Left colon (tissue), 2 donors: ENCODE data around the gene RABL2B. TPM values are rescaled to one million over a fixed set of nuclear protein-coding genes. Genes with fewer than 3 reads are reported as not detected.
"Not testable (repeated sequence)": the region's sequence is repeated elsewhere in the genome, so short reads cannot be mapped to it uniquely, and the experiment has no call there.

ENCODE experiments used
- ATAC-seq: fragments of 200-7000 bp; cut with Tn5 transposase; one replicate; pipeline ENCODE4 v1.9.1; 2020; ENCODE audit warnings: mild to moderate bottlenecking, moderate library complexity
- DNase-seq, 2 donors: peaks; one replicate each; pipeline ENCODE4 v3.0.0-alpha.2; 2020
- intact Hi-C, 2 donors: fragments of 100-400 bp; cut with DNase I in 1 of 2; cut with micrococcal nuclease in 1 of 2; formaldehyde crosslinking; loops; one replicate each; pipeline versions ENCODE4 v1.11.2 to v1.14.0; 2022; cut with DNase I, micrococcal nuclease
- total RNA-seq, 2 donors: library from RNA; stranded (reverse); fragmentation: NEBNext Ultra II Directional; extraction: Animal tissue kit (Norgen Biotek cat#: 25700); gene quantifications; one replicate each; pipeline ENCODE4 v1.2.1, GENCODE V29; 2021
- donor health status: DM: no; HTN: no; CAD: no.
- donor health status: DM: yes; HTN: yes; CAD: no.

Gene RABL2B
- total RNA-seq, 2 donors from 2014 or later: 20.1 to 21.3 TPM

DNA sequence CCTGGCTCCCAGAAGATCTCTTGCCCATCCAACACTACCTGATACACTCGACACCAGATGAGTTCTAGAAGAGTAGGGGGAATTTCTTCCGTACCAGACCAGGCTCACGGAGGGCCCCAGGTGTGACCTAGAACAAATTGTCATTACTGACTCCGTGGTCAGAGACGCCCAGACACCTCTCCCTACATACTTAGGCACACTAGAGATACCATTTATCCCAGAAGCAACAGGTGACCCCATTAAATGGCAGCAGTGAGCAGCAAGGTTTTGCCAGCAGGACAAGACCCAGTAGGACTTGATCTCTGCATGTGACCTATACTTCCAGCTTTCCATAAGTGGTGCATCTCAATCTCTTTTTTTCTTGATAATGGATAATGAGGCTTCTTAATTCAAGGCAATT lies 42.7 kb downstream of the RABL2B start:
- ATAC-seq, intact Hi-C loops: not testable (repeated sequence)

DNA sequence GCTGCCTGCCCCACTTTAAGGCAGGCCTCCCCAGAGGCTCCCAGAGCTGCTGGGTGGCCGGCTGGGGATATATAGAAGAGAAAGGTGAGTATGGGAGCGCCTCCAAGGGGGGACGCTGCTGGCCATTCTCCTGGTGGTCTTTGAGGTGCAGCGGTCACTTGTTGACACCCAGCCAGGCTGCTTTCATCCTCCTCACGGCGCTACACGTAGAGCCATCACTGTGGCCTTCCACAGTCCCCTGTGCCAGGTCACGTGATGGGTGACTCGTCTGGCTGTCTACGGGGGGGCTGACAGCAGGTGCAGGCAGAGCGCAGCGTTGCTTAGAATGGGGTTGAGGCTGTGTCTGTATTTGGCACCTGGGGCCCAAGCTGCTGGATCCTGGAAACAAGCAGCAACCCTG lies 43.5 kb downstream of the RABL2B start:
- DNase-seq (no peak), ATAC-seq (no peak)
- intact Hi-C loops: no loop called here

More for the DNA sequence above, 42.7 kb downstream of the RABL2B start:
- DNase-seq: not testable (repeated sequence)

GRCh38 chr22:50739279-50739691 lies 44.2 kb downstream of the RABL2B start:
- intact Hi-C loops: no loop called here
- ATAC-seq (no peak), DNase-seq (no peak)

- no peak for DNase-seq
- intact Hi-C loops: no loop called here
- ATAC-seq: no peak
These were observed 44.7 kb downstream of the RABL2B start for GRCh38 chr22:50738649-50739227.

DNA sequence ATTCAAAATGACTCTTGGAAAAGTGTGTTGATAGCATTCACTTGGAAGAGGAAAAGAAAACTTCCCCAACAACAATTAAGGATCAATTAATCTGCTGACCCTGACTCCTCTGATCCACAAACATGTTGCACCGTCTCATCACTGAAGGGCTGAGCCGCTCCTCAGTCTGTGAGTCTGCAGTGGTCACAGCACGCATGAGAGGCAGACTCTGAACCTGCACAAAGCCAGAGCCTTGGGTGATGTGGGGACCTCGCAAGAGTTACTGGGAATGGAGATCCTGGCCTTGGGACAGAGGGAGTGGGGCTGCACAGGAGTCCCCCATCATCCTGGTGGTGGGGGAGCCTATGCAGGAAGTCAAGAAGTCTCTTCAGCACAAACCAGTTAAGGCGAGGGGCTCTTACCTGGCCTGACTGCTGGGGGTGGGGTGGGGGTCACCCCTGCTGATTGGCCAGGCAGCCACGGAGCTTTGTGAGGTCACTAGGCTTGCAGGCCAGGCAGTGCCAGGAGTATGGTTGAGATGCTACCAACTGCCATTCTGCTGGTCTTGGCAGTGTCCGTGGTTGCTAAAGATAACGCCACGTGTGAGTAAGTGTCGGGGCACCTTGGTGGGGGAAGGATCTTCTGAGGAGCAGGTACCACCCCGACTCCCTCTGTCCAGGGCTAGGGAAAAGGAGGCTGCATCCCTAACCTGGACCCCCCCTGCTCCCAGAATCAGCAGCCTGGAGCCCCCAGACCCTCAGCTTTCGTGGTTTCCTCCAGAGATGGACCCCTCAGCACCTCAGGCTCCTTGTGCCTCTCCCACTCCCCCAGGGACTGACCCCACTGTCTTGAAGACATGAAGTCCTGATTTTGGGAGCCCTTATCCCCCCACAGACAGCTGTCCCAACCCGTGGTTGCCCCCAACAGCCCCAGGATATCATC lies 45.4 kb downstream of the RABL2B start, which contains the start of gene ACR:
TSS of gene ACR (plus strand) at position 477 of the 921 bp plus-strand sequence. CDS start at position 509, 32 bp downstream.
- DNase-seq (no peak), ATAC-seq (no peak)
- intact Hi-C loops: no loop called here

GRCh38 chr22:50735739-50736030 lies 47.8 kb downstream of the RABL2B start:
- intact Hi-C loops: no loop called here
- DNase-seq (no peak), ATAC-seq (no peak)

- no peak for DNase-seq
- intact Hi-C loops: no loop called here
- ATAC-seq: no peak
These were observed 48.3 kb downstream of the RABL2B start for GRCh38 chr22:50734986-50735738.

DNA sequence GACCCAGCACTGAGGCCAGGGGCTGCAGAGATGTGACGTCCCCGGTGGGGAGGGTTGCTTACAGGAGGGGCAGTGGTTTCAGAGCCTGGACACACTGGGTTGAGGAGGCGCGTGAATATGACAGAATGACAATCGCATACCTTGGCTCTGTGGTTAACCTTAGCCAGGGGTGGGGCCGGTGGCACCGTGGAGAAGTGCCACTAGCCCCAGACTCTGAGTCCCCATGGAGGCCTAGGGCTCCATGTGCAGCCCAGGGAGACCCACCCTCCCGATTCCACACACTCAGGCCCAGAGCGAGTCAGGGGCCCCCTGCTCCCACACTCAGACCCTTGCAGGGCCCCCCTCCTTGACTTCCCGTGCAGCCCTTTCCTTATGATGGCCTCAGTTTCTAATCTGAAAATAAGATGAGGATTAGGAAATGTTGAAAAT lies 49.1 kb downstream of the RABL2B start:
- intact Hi-C loops: no loop called here
- ATAC-seq: no peak
- no peak for DNase-seq

- DNase-seq: no peak
- intact Hi-C loops: no loop called here
- ATAC-seq: no peak
These were observed 49.7 kb downstream of the RABL2B start for GRCh38 chr22:50733521-50734342.

GRCh38 chr22:50732681-50733080 lies 50.8 kb downstream of the RABL2B start:
- intact Hi-C loops: no loop called here
- DNase-seq: peak in 1 of 2 donors; percentile 8
- no peak for ATAC-seq

DNA sequence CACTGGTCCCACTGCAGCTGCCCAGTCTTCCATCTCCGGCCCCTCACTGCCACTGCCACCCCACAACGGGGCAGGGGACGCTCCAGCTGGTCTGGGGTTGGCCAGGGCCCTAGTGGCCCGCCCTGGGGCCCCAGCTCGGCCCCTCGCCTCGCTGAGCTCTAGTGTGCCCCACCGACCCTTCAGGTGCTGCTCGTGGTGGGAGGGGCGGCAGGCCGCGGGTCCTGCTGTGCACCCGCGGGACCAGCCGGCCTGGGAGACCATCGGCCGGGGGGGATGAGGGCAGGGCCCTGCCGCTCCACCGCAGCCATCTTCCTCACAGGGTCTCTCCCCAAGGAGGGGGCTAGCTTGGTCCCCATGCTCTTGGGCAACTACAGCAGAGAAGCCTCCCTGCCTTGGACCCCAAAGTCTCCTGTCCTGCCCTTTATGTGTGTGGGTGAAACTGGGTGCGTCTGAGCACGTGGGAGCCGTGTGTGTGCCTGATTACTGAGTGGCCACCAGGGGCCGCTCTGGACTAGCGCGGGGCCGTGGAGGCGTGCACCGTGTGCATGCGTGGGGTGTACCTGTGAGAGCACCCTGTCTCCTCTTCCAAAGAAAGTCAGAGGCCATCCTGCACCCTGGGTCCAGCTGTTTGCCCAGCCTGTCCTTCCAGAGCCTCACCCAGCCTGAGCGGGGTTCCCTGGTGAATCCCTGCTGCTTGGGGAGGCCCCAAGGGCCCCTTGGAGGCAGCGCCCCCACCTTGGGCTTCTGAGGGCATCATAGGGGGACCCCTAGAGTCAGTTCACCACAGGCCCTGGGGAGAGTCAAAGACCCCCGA lies 51.4 kb downstream of the RABL2B start:
- peak; percentile 31 to 59 for DNase-seq
- peak; percentile 95 for ATAC-seq
- intact Hi-C loops: no loop called here

GRCh38 chr22:50730941-50731661 lies 52.3 kb downstream of the RABL2B start:
- intact Hi-C loops: no loop called here
- peak; percentile 46 for ATAC-seq
- DNase-seq: peak in 1 of 2 donors; percentile 25

GRCh38 chr22:50730013-50730891 lies 53.2 kb downstream of the RABL2B start:
- peak in 1 of 2 donors; percentile 12 for DNase-seq
- ATAC-seq: no peak

DNA sequence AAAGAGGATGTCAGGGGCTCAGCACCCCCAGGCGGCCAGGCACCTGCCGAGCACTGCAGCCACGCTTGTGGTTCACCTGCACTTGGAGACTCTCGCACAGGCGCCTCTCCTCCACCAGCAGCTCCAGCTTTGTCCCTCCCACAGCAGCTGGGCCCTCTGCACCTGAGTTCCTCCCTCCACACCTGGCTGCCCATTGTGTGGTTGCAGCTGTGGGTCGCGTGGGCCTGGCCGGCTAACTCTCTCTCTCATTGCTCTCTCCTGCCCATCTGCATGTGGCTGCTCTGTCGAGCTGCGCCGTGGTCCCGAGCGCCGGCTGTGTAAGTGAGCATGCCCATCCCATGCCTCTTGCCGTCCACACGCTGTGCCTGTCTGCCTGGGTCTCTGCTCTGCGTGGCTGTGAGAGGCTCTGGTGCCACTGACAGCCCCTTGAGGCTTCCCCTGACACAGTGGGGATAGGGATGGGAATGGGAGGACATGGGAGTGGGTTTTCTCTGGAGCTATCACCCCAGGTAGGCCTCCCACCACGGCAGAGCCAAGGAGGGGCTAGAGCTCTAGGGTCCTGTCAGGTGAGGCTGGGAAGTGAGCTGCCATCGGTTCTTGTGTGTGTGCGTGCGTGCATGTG lies 53.9 kb downstream of the RABL2B start:
- DNase-seq (peak in 1 of 2 donors; percentile 24), ATAC-seq (no peak)
- intact Hi-C loops: no loop called here

More at GRCh38 chr22:50730013-50730891, 53.2 kb downstream of the RABL2B start:
- intact Hi-C loops: no loop called here

DNA sequence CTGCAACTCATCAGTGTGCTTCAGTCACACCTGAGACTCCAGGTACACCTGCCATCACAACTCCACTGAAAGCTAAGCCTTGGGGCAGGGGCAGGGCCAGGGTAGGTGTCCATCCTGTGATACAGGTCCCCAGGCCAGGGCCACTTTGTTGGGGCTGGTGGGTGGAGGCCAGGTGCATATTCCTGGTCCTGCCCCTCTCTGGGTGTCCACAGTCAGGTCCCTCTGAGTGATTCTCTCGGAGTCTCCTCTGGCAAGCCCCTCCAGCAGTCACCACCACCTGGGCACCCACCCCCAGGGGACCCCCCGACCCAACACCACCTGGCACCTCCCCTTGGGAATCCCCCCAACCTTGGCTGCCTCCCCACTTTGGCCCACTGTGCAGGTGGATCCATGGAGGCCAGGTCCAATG lies 54.9 kb downstream of the RABL2B start:
- intact Hi-C loops: no loop called here
- ATAC-seq: no peak
- peak in 1 of 2 donors; percentile 20 for DNase-seq
